GM19397 (cell line): ENCODE results near the gene LCE1A.

Experiments used
- ATAC-seq: cut with Tn5 transposase; IDR thresholded peaks from one replicate; pipeline ENCODE4 v1.9.1; 2021; ENCODE audit warnings: mild to moderate bottlenecking, moderate library complexity; ENCODE audit not compliant: unreplicated experiment

The LCE1A gene

DNA sequence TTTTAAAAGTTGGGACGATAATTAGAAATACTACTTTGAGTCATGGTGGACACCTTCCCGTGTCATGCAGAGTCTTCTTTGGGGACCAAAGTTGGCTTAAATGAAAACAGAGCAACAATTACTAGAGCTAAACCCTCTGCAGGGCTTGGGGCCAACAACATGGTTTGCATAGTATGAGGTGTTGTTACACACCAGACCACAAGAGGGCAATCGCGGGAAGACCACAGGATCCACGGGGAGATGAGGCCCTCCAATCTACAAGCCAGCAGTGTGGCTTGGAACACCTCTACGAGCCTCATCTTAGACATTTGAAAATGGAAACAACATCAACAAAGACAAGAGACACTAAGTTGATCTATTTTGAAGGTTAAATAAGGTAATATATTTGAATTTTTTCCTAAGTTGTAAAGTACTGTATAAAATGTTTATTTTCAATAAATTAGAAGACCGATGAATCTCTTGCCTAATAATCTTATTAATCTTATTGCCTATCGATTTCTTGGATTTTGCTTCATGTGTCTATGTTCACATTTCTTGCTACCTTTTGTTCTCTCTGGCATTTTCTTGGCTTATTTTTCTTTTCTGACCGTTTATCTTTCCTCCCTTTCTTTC lies 42.6 kb downstream of the LCE1A start:
- ATAC-seq: no peak

DNA sequence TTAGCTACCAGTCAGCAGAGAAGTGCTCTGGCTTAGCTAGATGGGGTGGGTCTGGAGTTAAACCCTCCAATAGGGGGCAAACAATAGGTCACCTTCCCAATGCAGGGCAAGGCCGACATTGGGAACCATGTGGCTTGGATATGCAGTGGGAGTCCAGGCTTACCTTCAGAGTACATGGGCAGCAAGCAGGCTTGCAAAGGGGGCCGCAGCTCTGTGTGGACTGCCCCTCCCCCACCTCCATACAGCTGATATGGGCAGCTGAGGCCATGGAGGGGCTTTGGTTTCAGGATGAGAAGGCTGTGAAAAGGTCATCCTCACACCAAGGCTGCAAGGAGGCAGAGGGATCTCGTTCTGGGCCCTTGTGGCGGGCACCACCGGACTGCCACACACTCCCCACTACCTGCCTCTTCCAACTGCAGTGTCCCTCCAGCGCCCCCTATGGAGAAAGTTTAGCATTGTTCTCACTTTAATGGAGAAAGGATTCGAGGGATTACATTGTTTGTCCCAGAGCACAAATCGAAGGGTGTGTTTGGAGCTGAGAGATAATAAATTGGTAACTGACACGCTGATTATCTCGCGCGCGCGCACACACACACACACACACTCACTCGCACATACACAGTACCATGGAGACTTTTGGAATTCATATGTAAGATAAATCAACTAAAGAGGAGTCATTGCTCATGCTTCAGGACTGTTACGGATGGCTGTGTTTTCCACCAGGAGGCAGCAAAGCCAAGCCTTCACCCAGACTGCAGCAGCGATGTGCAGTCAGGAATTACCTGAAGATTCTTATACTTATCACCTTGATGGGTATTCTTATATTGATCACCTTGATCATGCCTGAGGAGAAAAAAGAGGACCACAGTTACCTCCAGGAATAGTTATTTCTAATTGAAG lies 43.8 kb downstream of the LCE1A start:
- ATAC-seq: no peak

DNA sequence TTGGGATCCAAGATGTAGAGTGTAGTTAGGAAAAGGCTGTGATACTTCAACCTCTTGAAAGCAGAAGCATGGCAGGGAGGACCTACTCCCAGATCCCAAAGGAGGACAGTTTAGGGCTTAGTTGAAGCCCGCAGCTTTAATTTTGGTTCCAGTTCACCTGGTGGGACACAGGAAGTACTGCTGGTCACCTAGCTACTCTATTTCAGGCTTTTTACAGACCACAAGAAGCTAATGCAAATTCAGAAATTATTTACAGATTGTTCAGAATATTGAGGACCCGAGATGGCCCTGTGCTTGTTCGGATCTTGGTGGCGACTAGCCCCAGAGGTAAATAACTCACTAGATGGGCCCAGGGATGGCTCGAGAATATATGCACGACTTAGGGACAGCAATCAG lies 44.5 kb downstream of the LCE1A start:
- no peak for ATAC-seq

DNA sequence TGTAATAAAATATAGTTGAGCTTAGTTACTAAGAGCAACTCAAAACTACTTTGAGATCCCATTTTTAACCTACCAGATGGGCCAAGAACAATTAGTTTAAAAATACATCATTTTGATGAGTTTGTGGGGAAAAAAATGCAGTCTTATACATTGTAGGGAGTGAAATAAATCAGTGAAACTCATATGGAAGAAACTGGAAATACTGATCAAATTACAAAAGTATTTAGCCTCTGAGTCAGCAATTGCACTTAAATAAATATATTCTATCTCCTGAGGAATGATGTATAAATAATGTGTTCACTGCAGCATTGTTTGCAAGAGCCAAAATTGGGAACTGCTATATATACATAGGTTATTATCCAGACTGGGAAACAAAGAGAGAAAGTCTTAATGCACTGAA lies 46.2 kb downstream of the LCE1A start:
- no peak for ATAC-seq

DNA sequence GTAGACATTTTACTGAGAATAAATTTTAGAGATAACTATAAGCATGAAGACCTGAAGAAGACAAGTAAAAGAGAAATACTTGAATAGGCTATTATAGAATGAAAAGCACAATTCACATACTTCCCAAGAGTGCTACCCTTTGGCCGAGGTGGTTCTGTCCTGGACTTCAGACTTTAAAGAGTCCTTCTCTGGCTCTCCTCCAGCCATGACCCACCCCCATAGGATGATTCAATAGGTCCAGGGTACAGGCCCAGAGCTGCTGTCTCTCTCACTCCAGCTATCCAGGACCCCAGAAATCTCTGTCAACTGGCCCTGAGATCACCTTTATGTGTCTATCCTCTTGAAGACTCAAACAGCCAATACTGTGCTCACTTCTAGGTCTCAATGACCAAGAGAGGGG lies 49.6 kb downstream of the LCE1A start:
- no peak for ATAC-seq
